ENCODE measurements around the gene RASAL2. TPM values are rescaled to one million over a fixed set of nuclear protein-coding genes. Genes with fewer than 3 reads are reported as not detected.

RASAL2 gene
- total and polyA plus RNA-seq, 2 of the 4 experiments (the other 2 are of a cell fraction), result 13.1 to 20.6 TPM

GRCh38 chr1:178367151-178367550 lies 273.2 kb downstream of the RASAL2 start:
- no peak overlapping the region for H3K4me3 ChIP-seq (ENCODE audit: insufficient read depth, low read depth, low read length)
- in situ Hi-C loops (cut with MboI; ENCODE audit: low sequenced_read_pairs), result no loop called here
- no peaks in the 10 kb centered on the region for H4K20me1 ChIP-seq (ENCODE audit: insufficient read depth, low read length)
- dilution Hi-C loops (cut with HindIII; ENCODE audit: low sequenced_read_pairs, unreplicated experiment), result no loop called here
- H4K8ac ChIP-seq (ENCODE audit: low read depth in 2 of 2, low read length in 2 of 2), result peak overlapping the region in 1 of 2 experiments; percentile 27; a peak in 1 of 4 replicates
- no peak overlapping the region for H3K4me2 ChIP-seq (ENCODE audit: low read depth, low read length)
- H2AK5ac ChIP-seq (ENCODE audit: low read depth, low read length), result peak overlapping the region; percentile 59
- intact Hi-C loops (cut with micrococcal nuclease), result no loop called here
- ATAC-seq (ENCODE audit: low read depth), result no peak
- CTCF ChIA-PET, result interaction anchor here (0.5 kb wide), 1 partner anchor 10 kb away, joined by 3 read pairs; no protein-coding TSS in a partner anchor
- 0 out of 2 replicates have a peak overlapping the region, but pooled peaks have one; percentile 29 for H3K4ac ChIP-seq (ENCODE audit: low read depth, low read length)
- H3K14ac ChIP-seq (replicated peaks; ENCODE audit: low read depth, low read length), result peak overlapping the region; percentile 57
- no peak overlapping the region for H3K27ac ChIP-seq (ENCODE audit: insufficient read depth, low read length)
- no peaks in the 10 kb centered on the region for H3K36me3 ChIP-seq (ENCODE audit: control insufficient read depth, insufficient read depth, low read length)
- H2BK20ac ChIP-seq (ENCODE audit: low read depth, low read length), result no peak overlapping the region; the same call in 1 of the 2 replicates
- H3K18ac ChIP-seq (ENCODE audit: low read depth, low read length), result no peak overlapping the region
- peaks cover 5% of the 10 kb centered on the region; the same call in 1 of the 2 replicates for H3K4me1 ChIP-seq (ENCODE audit: control insufficient read depth, insufficient read depth, low read length)
- no peak overlapping the region for H2BK5ac ChIP-seq (ENCODE audit: low read depth, low read length, poor library complexity, severe bottlenecking)
- no peak overlapping the region for H2AFZ ChIP-seq (replicated peaks; ENCODE audit: low read length, poor library complexity)
- no peak for DNase-seq
- H3K79me1 ChIP-seq (ENCODE audit: low read depth in 1 of 2, low read length in 2 of 2), result peaks cover 7 to 26% of the 10 kb centered on the region in 2 experiments
- H2BK120ac ChIP-seq (ENCODE audit: low read depth, low read length), result no peak overlapping the region
- H3K56ac ChIP-seq (ENCODE audit: extremely low read depth, insufficient read depth, low read length), result no peak overlapping the region
- BruUV-seq (replicated peaks), result no TSS peak
- H3K23ac ChIP-seq (ENCODE audit: low read depth, low read length), result 0 out of 2 replicates have a peak overlapping the region, but pooled peaks have one; percentile 49
- H3K9ac ChIP-seq (ENCODE audit: low read depth, low read length), result no peak overlapping the region
- no peaks in the 10 kb centered on the region for H3K9me3 ChIP-seq (ENCODE audit: control insufficient read depth, insufficient read depth, low read length)
- peak overlapping the region; percentile 21; the same call in 1 of the 2 replicates for H4K91ac ChIP-seq (ENCODE audit: insufficient read depth, low read depth, low read length)
- H2BK15ac ChIP-seq (ENCODE audit: low read depth, low read length), result no peak overlapping the region
- no peaks in the 10 kb centered on the region for H3K27me3 ChIP-seq (ENCODE audit: control insufficient read depth, insufficient read depth, low read length)
- TF ChIP-seq FOS (IDR thresholded peaks at IDR 0.05; ENCODE audit: low read depth, low read length) (no peak), POLR2A (IDR thresholded peaks at IDR 0.05; ENCODE audit: low read depth, low read length) (no peak), CEBPB (IDR thresholded peaks at IDR 0.05; ENCODE audit: low read depth, low read length) (no peak), CHD1 (IDR thresholded peaks at IDR 0.05; ENCODE audit: low read depth, low read length) (no peak), BHLHE40 (IDR thresholded peaks at IDR 0.05; ENCODE audit: low read depth, low read length) (no peak), RAD21 (IDR thresholded peaks at IDR 0.05; ENCODE audit: low read length) (no peak), ELK1 (IDR thresholded peaks at IDR 0.05; ENCODE audit: borderline replicate concordance, low read depth, low read length) (no peak), MAFK (IDR thresholded peaks at IDR 0.05; ENCODE audit: low read depth, low read length) (no peak), CTCF (conservative IDR thresholded peaks at IDR 0.05; ENCODE audit: low read depth, low read length) (no peak), RCOR1 (IDR thresholded peaks at IDR 0.05; ENCODE audit: insufficient replicate concordance, low read length) (no peak), USF2 (IDR thresholded peaks at IDR 0.05; ENCODE audit: low read depth, low read length) (no peak), MXI1 (IDR thresholded peaks at IDR 0.05; ENCODE audit: borderline replicate concordance, low read depth, low read length) (no peak), NFE2L2 (IDR thresholded peaks at IDR 0.05; ENCODE audit: low read depth, low read length) (no peak), SMC3 (IDR thresholded peaks at IDR 0.05; ENCODE audit: low read depth, low read length) (no peak), RFX5 (IDR thresholded peaks at IDR 0.05; ENCODE audit: low read depth, low read length) (no peak), MAZ (IDR thresholded peaks at IDR 0.05; ENCODE audit: borderline replicate concordance, low read depth, low read length) (no peak)
- POLR2A ChIA-PET (ENCODE audit: unreplicated experiment), result no interaction called here
- H2AK9ac ChIP-seq (replicated peaks; ENCODE audit: low read depth, low read length, poor library complexity), result no peak overlapping the region
- H4K5ac ChIP-seq (ENCODE audit: low read depth, low read length), result no peak overlapping the region
- 0 out of 2 replicates have a peak, but pooled peaks cover 3% of the 10 kb centered on the region for H3K9me1 ChIP-seq (ENCODE audit: insufficient read depth, low read length)
